ENCODE results near the gene SYNPO2L.
A peak's percentile ranks its signal among the peaks of the same experiment; 100 is the strongest.
"Not testable (repeated sequence)": the region's sequence is repeated elsewhere in the genome, so short reads cannot be mapped to it uniquely, and the experiment has no call there.

The SYNPO2L gene

GRCh38 chr10:73625004-73625883 lies 30.6 kb downstream of the SYNPO2L start:
- DNase-seq (ENCODE audit: low read depth, low spot score): no peak
- H3K27ac ChIP-seq: peak overlapping the region; percentile 61

GRCh38 chr10:73623056-73623455 lies 32.8 kb downstream of the SYNPO2L start:
- no peak overlapping the region for H3K27ac ChIP-seq
- DNase-seq (ENCODE audit: low read depth, low spot score): no peak

GRCh38 chr10:73620974-73621373 lies 34.9 kb downstream of the SYNPO2L start:
- DNase-seq (ENCODE audit: low read depth, low spot score); H3K27ac ChIP-seq: not testable (repeated sequence)

- DNase-seq (ENCODE audit: low read depth, low spot score); H3K27ac ChIP-seq: not testable (repeated sequence)
Observed at GRCh38 chr10:73617143-73617542, 38.7 kb downstream of the SYNPO2L start.

- H3K27ac ChIP-seq: no peak overlapping the region
- DNase-seq (ENCODE audit: low read depth, low spot score): no peak
Observed at GRCh38 chr10:73614720-73615119, 41.1 kb downstream of the SYNPO2L start.

- no peak for DNase-seq (ENCODE audit: low read depth, low spot score)
- no peak overlapping the region for H3K27ac ChIP-seq
Observed at GRCh38 chr10:73609116-73609515, 46.7 kb downstream of the SYNPO2L start.

GRCh38 chr10:73601486-73601921 lies 54.3 kb downstream of the SYNPO2L start:
- DNase-seq (ENCODE audit: low read depth, low spot score): peak; percentile 96
- H3K27ac ChIP-seq: peak overlapping the region; percentile 84

- H3K27ac ChIP-seq: peak overlapping the region; percentile 21
- DNase-seq (ENCODE audit: low read depth, low spot score): no peak
Observed at GRCh38 chr10:73597346-73597745, 58.5 kb downstream of the SYNPO2L start.
